Keratinocyte (primary cell): ENCODE data around the gene ZPR1. TPM values are rescaled to one million over a fixed set of nuclear protein-coding genes. Genes with fewer than 3 reads are reported as not detected.

Experiments
- DNase-seq: peaks from one replicate; pipeline ENCODE4 v3.0.0-alpha.2; 2011; ENCODE audit warnings: low read depth, missing footprints, low spot score
- FAIRE-seq: peaks from 2 replicates; lab custom pipeline; 2011; peaks lifted over from hg19 to GRCh38; lab: Jason Lieb, UNC
- H2AFZ ChIP-seq: 2 replicates; pipeline ENCODE4 v1.6.0; 2012; ENCODE audit warnings: low read length, control low read depth, inconsistent platforms; ENCODE audit not compliant: control insufficient read depth
- H3K27ac ChIP-seq: 2 replicates; pipeline ENCODE4 v1.5.1; 2011; ENCODE audit warnings: low read length; ENCODE audit not compliant: control insufficient read depth, insufficient read depth
- H3K27me3 ChIP-seq: 3 replicates; pipeline ENCODE4 v1.6.0; 2011; ENCODE audit warnings: low read length; ENCODE audit not compliant: control insufficient read depth, insufficient read depth; ENCODE audit errors: extremely low read depth
- H3K36me3 ChIP-seq, 2 experiments: 2 replicates in 1 of 2; 3 replicates in 1 of 2; pipeline ENCODE4 v1.5.1; 2011; ENCODE audit warnings: low read length in 2 of 2, mild to moderate bottlenecking in 1 of 2; ENCODE audit not compliant: control insufficient read depth in 2 of 2, insufficient read depth in 2 of 2; ENCODE audit errors: extremely low read depth in 1 of 2
- H3K4me1 ChIP-seq: 3 replicates; pipeline ENCODE4 v1.5.1; 2011; ENCODE audit warnings: low read length; ENCODE audit not compliant: control insufficient read depth, insufficient read depth; ENCODE audit errors: extremely low read depth
- H3K4me2 ChIP-seq: 3 replicates; pipeline ENCODE4 v1.6.0; 2011; ENCODE audit warnings: low read depth, low read length; ENCODE audit not compliant: control insufficient read depth, insufficient read depth; ENCODE audit errors: extremely low read depth
- H3K4me3 ChIP-seq, 3 experiments: fragments of 200-600 bp in 1 of 3; sonication (generic) in 1 of 3; 2 replicates in 2 of 3; 3 replicates in 1 of 3; pipeline ENCODE4 v1.5.1; 2011 to 2016; ENCODE audit warnings: low read length in 3 of 3, mild to moderate bottlenecking in 3 of 3, control low read depth in 2 of 3, inconsistent platforms in 1 of 3, low read depth in 1 of 3, mixed read lengths in 1 of 3, mixed run types in 1 of 3, moderate library complexity in 1 of 3; ENCODE audit not compliant: control insufficient read depth in 2 of 3, insufficient read depth in 2 of 3; ENCODE audit errors: extremely low read depth in 1 of 3
- H3K79me2 ChIP-seq: 2 replicates; pipeline ENCODE4 v1.6.0; 2012; ENCODE audit warnings: low read length; ENCODE audit not compliant: control insufficient read depth, insufficient read depth
- H3K9ac ChIP-seq: 3 replicates; pipeline ENCODE4 v1.6.0; 2011; ENCODE audit warnings: low read length; ENCODE audit not compliant: control insufficient read depth, insufficient read depth; ENCODE audit errors: extremely low read depth
- H3K9me1 ChIP-seq: 3 replicates; pipeline ENCODE4 v1.6.0; 2011; ENCODE audit warnings: low read length; ENCODE audit not compliant: control insufficient read depth, insufficient read depth; ENCODE audit errors: extremely low read depth
- H3K9me3 ChIP-seq: 2 replicates; pipeline ENCODE4 v1.5.1; 2012; ENCODE audit warnings: low read depth, low read length; ENCODE audit not compliant: control insufficient read depth
- H4K20me1 ChIP-seq: 3 replicates; pipeline ENCODE4 v1.6.0; 2011; ENCODE audit warnings: low read length; ENCODE audit not compliant: control insufficient read depth, insufficient read depth; ENCODE audit errors: extremely low read depth
- EZH2 ChIP-seq: IDR thresholded peaks from one replicate; pipeline ENCODE4 v1.6.1; 2012; ENCODE audit warnings: inconsistent platforms, mild to moderate bottlenecking, low read length, moderate library complexity
- dilution Hi-C: fragments of 300-500 bp; cut with MboI; formaldehyde crosslinking; loops from one replicate; pipeline ENCODE4 v1.7.0; 2020; ENCODE audit warnings: low sequenced_read_pairs; ENCODE audit not compliant: extremely low pct_ligation_motif_present
- polyA plus RNA-seq, 5 experiments: library from polyadenylated mRNA; depleted of rRNA in 3 of 5; stranded (reverse) in 3 of 5; stranded (forward) in 1 of 5; unstranded in 1 of 5; fragments of >200 nt; gene quantifications; 1 replicate in 1 of 5; 2 replicates in 3 of 5; 3 replicates in 1 of 5; pipeline versions ENCODE4 v1.2.1 to v1.2.3, GENCODE V29; 2011 to 2012; ENCODE audit warnings: missing spikeins in 2 of 5, low read depth in 1 of 5, low replicate concordance in 1 of 5
- TF ChIP-seq, protein P1 (sequence below), 3 experiments: IDR thresholded peaks in 1 of 3; conservative IDR thresholded peaks in 1 of 3; optimal IDR thresholded peaks in 1 of 3; 2 replicates in 2 of 3; 3 replicates in 1 of 3; pipeline versions ENCODE3 to v1.5.1; 2011; ENCODE audit warnings: low read length in 3 of 3, mild to moderate bottlenecking in 3 of 3, moderate library complexity in 2 of 3, control low read depth in 1 of 3, inconsistent platforms in 1 of 3; ENCODE audit not compliant: insufficient read depth in 2 of 3; ENCODE audit errors: extremely low read depth in 1 of 3

The ZPR1 gene
- polyA plus RNA-seq, 1 donor (not counting 4 experiments of a cell fraction or from before 2014, with no cell fraction given) = 71.1 TPM

- H3K9me1 ChIP-seq = no peaks in the 10 kb centered on the region
- no peaks in the 10 kb centered on the region for H3K27me3 ChIP-seq
- H4K20me1 ChIP-seq = no peaks in the 10 kb centered on the region
- peaks cover 12% of the 10 kb centered on the region for H3K79me2 ChIP-seq
- no peak overlapping the region for H3K4me3 ChIP-seq
- no peak overlapping the region for H3K4me2 ChIP-seq
- no peak for TF ChIP-seq EZH2
- TF ChIP-seq, protein P1, sequence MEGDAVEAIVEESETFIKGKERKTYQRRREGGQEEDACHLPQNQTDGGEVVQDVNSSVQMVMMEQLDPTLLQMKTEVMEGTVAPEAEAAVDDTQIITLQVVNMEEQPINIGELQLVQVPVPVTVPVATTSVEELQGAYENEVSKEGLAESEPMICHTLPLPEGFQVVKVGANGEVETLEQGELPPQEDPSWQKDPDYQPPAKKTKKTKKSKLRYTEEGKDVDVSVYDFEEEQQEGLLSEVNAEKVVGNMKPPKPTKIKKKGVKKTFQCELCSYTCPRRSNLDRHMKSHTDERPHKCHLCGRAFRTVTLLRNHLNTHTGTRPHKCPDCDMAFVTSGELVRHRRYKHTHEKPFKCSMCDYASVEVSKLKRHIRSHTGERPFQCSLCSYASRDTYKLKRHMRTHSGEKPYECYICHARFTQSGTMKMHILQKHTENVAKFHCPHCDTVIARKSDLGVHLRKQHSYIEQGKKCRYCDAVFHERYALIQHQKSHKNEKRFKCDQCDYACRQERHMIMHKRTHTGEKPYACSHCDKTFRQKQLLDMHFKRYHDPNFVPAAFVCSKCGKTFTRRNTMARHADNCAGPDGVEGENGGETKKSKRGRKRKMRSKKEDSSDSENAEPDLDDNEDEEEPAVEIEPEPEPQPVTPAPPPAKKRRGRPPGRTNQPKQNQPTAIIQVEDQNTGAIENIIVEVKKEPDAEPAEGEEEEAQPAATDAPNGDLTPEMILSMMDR (optimal IDR thresholded peaks at IDR 0.05 in 1 of 3, IDR thresholded peaks at IDR 0.05 in 1 of 3, conservative IDR thresholded peaks at IDR 0.05 in 1 of 3; ENCODE audit: extremely low read depth in 1 of 3, insufficient read depth in 2 of 3, low read length in 3 of 3) = peak; percentile 82 to 92 (median 86)
- no peak overlapping the region for H3K27ac ChIP-seq
- peak overlapping the region; percentile 47 for H2AFZ ChIP-seq
- H3K36me3 ChIP-seq = peaks cover 3 to 6% of the 10 kb centered on the region in 2 experiments
- dilution Hi-C loops = no loop called here
- H3K9ac ChIP-seq = no peak overlapping the region
- FAIRE-seq (no peak), DNase-seq (no peak)
- no peaks in the 10 kb centered on the region for H3K9me3 ChIP-seq
- H3K4me1 ChIP-seq = peaks cover 25% of the 10 kb centered on the region
Measured at GRCh38 chr11:116791002-116791812, 3.4 kb upstream of the ZPR1 start.

GRCh38 chr11:116790167-116791001 is 2.6 kb upstream of the ZPR1 start:
- FAIRE-seq (no peak), DNase-seq (no peak)
- Histone ChIP-seq H3K36me3 (peaks cover 7 to 15% of the 10 kb centered on the region in 2 experiments), H2AFZ (no peak overlapping the region), H3K9me1 (no peaks in the 10 kb centered on the region), H3K4me1 (peaks cover 25% of the 10 kb centered on the region), H3K79me2 (peaks cover 12% of the 10 kb centered on the region), H3K4me2 (no peak overlapping the region), H3K4me3 (no peak overlapping the region), H3K27ac (no peak overlapping the region), H4K20me1 (no peaks in the 10 kb centered on the region), H3K9me3 (no peaks in the 10 kb centered on the region), H3K9ac (no peak overlapping the region), H3K27me3 (no peaks in the 10 kb centered on the region)
- TF ChIP-seq, protein P1 (optimal IDR thresholded peaks at IDR 0.05 in 1 of 3, IDR thresholded peaks at IDR 0.05 in 1 of 3, conservative IDR thresholded peaks at IDR 0.05 in 1 of 3; ENCODE audit: extremely low read depth in 1 of 3, insufficient read depth in 2 of 3, low read length in 3 of 3) = no peak
- TF ChIP-seq EZH2 = no peak
- dilution Hi-C loops = no loop called here
